SU-DHL-6 (cell line): ENCODE data around the gene ABCB11.

ENCODE experiments used
- CTCF ChIP-seq: fragments of 200-600 bp; sonication (generic); IDR thresholded peaks from one replicate; pipeline ENCODE4 v1.5.1; 2017; ENCODE audit warnings: antibody characterized with exemption, mild to moderate bottlenecking, low read length, moderate library complexity; ENCODE audit not compliant: insufficient read depth, poor library complexity, severe bottlenecking
- EZH2phosphoT487 ChIP-seq: fragments of 200-600 bp; sonication (generic), shearing (Covaris generic); conservative IDR thresholded peaks from 2 replicates; pipeline ENCODE4 v1.6.1; 2018; ENCODE audit warnings: mild to moderate bottlenecking, antibody characterized with exemption, low read length, moderate library complexity, mixed read lengths

- TF ChIP-seq CTCF (no peak), EZH2phosphoT487 (no peak)
These were observed 62.8 kb downstream of the ABCB11 start for GRCh38 chr2:168968342-168968741.
